ENCODE measurements around the gene AKT3.

Gene AKT3

GRCh38 chr1:243562473-243562872, 287.6 kb downstream of the AKT3 start:
- H3K4me3 ChIP-seq (ENCODE audit: low read depth, low read length), result no peak overlapping the region
- no peak overlapping the region for H3K9ac ChIP-seq (ENCODE audit: low read depth, low read length)

GRCh38 chr1:243561588-243562319, 288.3 kb downstream of the AKT3 start:
- H3K4me3 ChIP-seq (ENCODE audit: low read depth, low read length), result no peak overlapping the region
- no peaks in the 10 kb centered on the region for H3K9me3 ChIP-seq (ENCODE audit: control insufficient read depth, insufficient read depth, low read length)
- H3K36me3 ChIP-seq (ENCODE audit: control insufficient read depth, insufficient read depth, low read length), result no peaks in the 10 kb centered on the region
- peaks cover 2% of the 10 kb centered on the region for H3K4me1 ChIP-seq (ENCODE audit: control insufficient read depth, insufficient read depth, low read length)
- H3K27me3 ChIP-seq (ENCODE audit: control insufficient read depth, insufficient read depth, low read length), result no peaks in the 10 kb centered on the region
- no peak overlapping the region for H3K9ac ChIP-seq (ENCODE audit: low read depth, low read length)

More at GRCh38 chr1:243562473-243562872, 287.6 kb downstream of the AKT3 start:
- no peaks in the 10 kb centered on the region for H3K36me3 ChIP-seq (ENCODE audit: control insufficient read depth, insufficient read depth, low read length)
- H3K27me3 ChIP-seq (ENCODE audit: control insufficient read depth, insufficient read depth, low read length), result no peaks in the 10 kb centered on the region
- H3K4me1 ChIP-seq (ENCODE audit: control insufficient read depth, insufficient read depth, low read length), result peaks cover 2% of the 10 kb centered on the region
- no peaks in the 10 kb centered on the region for H3K9me3 ChIP-seq (ENCODE audit: control insufficient read depth, insufficient read depth, low read length)

- Histone ChIP-seq H3K4me3 (ENCODE audit: low read depth, low read length) (no peak overlapping the region), H3K4me1 (ENCODE audit: control insufficient read depth, insufficient read depth, low read length) (peaks cover 2% of the 10 kb centered on the region), H3K9ac (ENCODE audit: low read depth, low read length) (no peak overlapping the region), H3K27me3 (ENCODE audit: control insufficient read depth, insufficient read depth, low read length) (no peaks in the 10 kb centered on the region), H3K36me3 (ENCODE audit: control insufficient read depth, insufficient read depth, low read length) (no peaks in the 10 kb centered on the region), H3K9me3 (ENCODE audit: control insufficient read depth, insufficient read depth, low read length) (no peaks in the 10 kb centered on the region)
These were observed 290.4 kb downstream of the AKT3 start for GRCh38 chr1:243559575-243560162.

GRCh38 chr1:243558576-243558975, 291.5 kb downstream of the AKT3 start:
- Histone ChIP-seq H3K27me3 (ENCODE audit: control insufficient read depth, insufficient read depth, low read length) (no peaks in the 10 kb centered on the region), H3K36me3 (ENCODE audit: control insufficient read depth, insufficient read depth, low read length) (no peaks in the 10 kb centered on the region), H3K4me3 (ENCODE audit: low read depth, low read length) (no peak overlapping the region), H3K4me1 (ENCODE audit: control insufficient read depth, insufficient read depth, low read length) (peaks cover 2% of the 10 kb centered on the region), H3K9ac (ENCODE audit: low read depth, low read length) (no peak overlapping the region), H3K9me3 (ENCODE audit: control insufficient read depth, insufficient read depth, low read length) (no peaks in the 10 kb centered on the region)

- no peak overlapping the region for H3K4me3 ChIP-seq (ENCODE audit: low read depth, low read length)
- H3K9me3 ChIP-seq (ENCODE audit: control insufficient read depth, insufficient read depth, low read length), result no peaks in the 10 kb centered on the region
- H3K27me3 ChIP-seq (ENCODE audit: control insufficient read depth, insufficient read depth, low read length), result no peaks in the 10 kb centered on the region
- H3K9ac ChIP-seq (ENCODE audit: low read depth, low read length), result no peak overlapping the region
- H3K4me1 ChIP-seq (ENCODE audit: control insufficient read depth, insufficient read depth, low read length), result peaks cover 2% of the 10 kb centered on the region
- no peaks in the 10 kb centered on the region for H3K36me3 ChIP-seq (ENCODE audit: control insufficient read depth, insufficient read depth, low read length)
These were observed 292.2 kb downstream of the AKT3 start for GRCh38 chr1:243557866-243558265.

- Histone ChIP-seq H3K4me1 (ENCODE audit: control insufficient read depth, insufficient read depth, low read length) (peaks cover 3% of the 10 kb centered on the region), H3K9me3 (ENCODE audit: control insufficient read depth, insufficient read depth, low read length) (no peaks in the 10 kb centered on the region), H3K36me3 (ENCODE audit: control insufficient read depth, insufficient read depth, low read length) (no peaks in the 10 kb centered on the region), H3K4me3 (ENCODE audit: low read depth, low read length) (no peak overlapping the region), H3K9ac (ENCODE audit: low read depth, low read length) (no peak overlapping the region), H3K27me3 (ENCODE audit: control insufficient read depth, insufficient read depth, low read length) (no peaks in the 10 kb centered on the region)
These were observed 295.4 kb downstream of the AKT3 start for GRCh38 chr1:243554686-243555085.

GRCh38 chr1:243553090-243553489, 297.0 kb downstream of the AKT3 start:
- Histone ChIP-seq H3K36me3 (ENCODE audit: control insufficient read depth, insufficient read depth, low read length) (no peaks in the 10 kb centered on the region), H3K4me3 (ENCODE audit: low read depth, low read length) (no peak overlapping the region), H3K9ac (ENCODE audit: low read depth, low read length) (no peak overlapping the region), H3K9me3 (ENCODE audit: control insufficient read depth, insufficient read depth, low read length) (no peaks in the 10 kb centered on the region), H3K4me1 (ENCODE audit: control insufficient read depth, insufficient read depth, low read length) (peaks cover 2% of the 10 kb centered on the region), H3K27me3 (ENCODE audit: control insufficient read depth, insufficient read depth, low read length) (no peaks in the 10 kb centered on the region)

- H3K4me1 ChIP-seq (ENCODE audit: control insufficient read depth, insufficient read depth, low read length), result peaks cover 2% of the 10 kb centered on the region
- H3K4me3 ChIP-seq (ENCODE audit: low read depth, low read length), result no peak overlapping the region
- H3K27me3 ChIP-seq (ENCODE audit: control insufficient read depth, insufficient read depth, low read length), result no peaks in the 10 kb centered on the region
- H3K9ac ChIP-seq (ENCODE audit: low read depth, low read length), result no peak overlapping the region
- H3K36me3 ChIP-seq (ENCODE audit: control insufficient read depth, insufficient read depth, low read length), result no peaks in the 10 kb centered on the region
- no peaks in the 10 kb centered on the region for H3K9me3 ChIP-seq (ENCODE audit: control insufficient read depth, insufficient read depth, low read length)
These were observed 299.8 kb downstream of the AKT3 start for GRCh38 chr1:243550276-243550675.

- Histone ChIP-seq H3K27me3 (ENCODE audit: control insufficient read depth, insufficient read depth, low read length) (no peaks in the 10 kb centered on the region), H3K9me3 (ENCODE audit: control insufficient read depth, insufficient read depth, low read length) (no peaks in the 10 kb centered on the region), H3K4me1 (ENCODE audit: control insufficient read depth, insufficient read depth, low read length) (peaks cover 2% of the 10 kb centered on the region), H3K4me3 (ENCODE audit: low read depth, low read length) (no peak overlapping the region), H3K36me3 (ENCODE audit: control insufficient read depth, insufficient read depth, low read length) (no peaks in the 10 kb centered on the region), H3K9ac (ENCODE audit: low read depth, low read length) (no peak overlapping the region)
These were observed 300.3 kb downstream of the AKT3 start for GRCh38 chr1:243549791-243550190.

- no peaks in the 10 kb centered on the region for H3K27me3 ChIP-seq (ENCODE audit: control insufficient read depth, insufficient read depth, low read length)
- no peaks in the 10 kb centered on the region for H3K9me3 ChIP-seq (ENCODE audit: control insufficient read depth, insufficient read depth, low read length)
- no peak overlapping the region for H3K9ac ChIP-seq (ENCODE audit: low read depth, low read length)
- H3K4me1 ChIP-seq (ENCODE audit: control insufficient read depth, insufficient read depth, low read length), result peaks cover 2% of the 10 kb centered on the region
- H3K4me3 ChIP-seq (ENCODE audit: low read depth, low read length), result no peak overlapping the region
- no peaks in the 10 kb centered on the region for H3K36me3 ChIP-seq (ENCODE audit: control insufficient read depth, insufficient read depth, low read length)
These were observed 300.9 kb downstream of the AKT3 start for GRCh38 chr1:243549108-243549507.

GRCh38 chr1:243548516-243548915, 301.5 kb downstream of the AKT3 start:
- no peak overlapping the region for H3K9ac ChIP-seq (ENCODE audit: low read depth, low read length)
- no peak overlapping the region for H3K4me3 ChIP-seq (ENCODE audit: low read depth, low read length)
- H3K36me3 ChIP-seq (ENCODE audit: control insufficient read depth, insufficient read depth, low read length), result no peaks in the 10 kb centered on the region
- H3K4me1 ChIP-seq (ENCODE audit: control insufficient read depth, insufficient read depth, low read length), result peaks cover 2% of the 10 kb centered on the region
- no peaks in the 10 kb centered on the region for H3K27me3 ChIP-seq (ENCODE audit: control insufficient read depth, insufficient read depth, low read length)
- no peaks in the 10 kb centered on the region for H3K9me3 ChIP-seq (ENCODE audit: control insufficient read depth, insufficient read depth, low read length)

GRCh38 chr1:243547891-243548290, 302.2 kb downstream of the AKT3 start:
- Histone ChIP-seq H3K9me3 (ENCODE audit: control insufficient read depth, insufficient read depth, low read length) (no peaks in the 10 kb centered on the region), H3K36me3 (ENCODE audit: control insufficient read depth, insufficient read depth, low read length) (no peaks in the 10 kb centered on the region), H3K4me3 (ENCODE audit: low read depth, low read length) (no peak overlapping the region), H3K9ac (ENCODE audit: low read depth, low read length) (no peak overlapping the region), H3K27me3 (ENCODE audit: control insufficient read depth, insufficient read depth, low read length) (no peaks in the 10 kb centered on the region), H3K4me1 (ENCODE audit: control insufficient read depth, insufficient read depth, low read length) (peaks cover 2% of the 10 kb centered on the region)
